ENCODE results near the gene OPA3.

DNA sequence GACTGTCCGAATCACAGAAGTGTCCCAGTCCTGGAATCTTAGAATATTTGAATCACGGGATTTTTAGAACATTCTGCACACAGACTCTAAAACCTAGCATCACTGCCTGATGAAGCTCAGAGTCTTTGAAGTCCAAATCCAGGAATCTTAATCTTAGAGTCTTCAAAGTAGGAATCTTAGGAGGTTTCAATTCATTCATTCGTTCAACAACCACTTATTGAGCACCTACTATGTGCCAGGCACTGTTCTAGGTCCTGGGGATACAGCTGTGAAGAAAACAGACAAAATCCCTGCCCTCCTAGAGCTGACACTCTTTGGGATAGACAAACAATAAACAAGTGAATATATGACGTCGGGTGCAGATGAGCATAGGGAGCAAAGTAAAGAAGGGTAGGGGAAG, 89.4 kb downstream of the OPA3 start:
- TF ChIP-seq, protein P1, sequence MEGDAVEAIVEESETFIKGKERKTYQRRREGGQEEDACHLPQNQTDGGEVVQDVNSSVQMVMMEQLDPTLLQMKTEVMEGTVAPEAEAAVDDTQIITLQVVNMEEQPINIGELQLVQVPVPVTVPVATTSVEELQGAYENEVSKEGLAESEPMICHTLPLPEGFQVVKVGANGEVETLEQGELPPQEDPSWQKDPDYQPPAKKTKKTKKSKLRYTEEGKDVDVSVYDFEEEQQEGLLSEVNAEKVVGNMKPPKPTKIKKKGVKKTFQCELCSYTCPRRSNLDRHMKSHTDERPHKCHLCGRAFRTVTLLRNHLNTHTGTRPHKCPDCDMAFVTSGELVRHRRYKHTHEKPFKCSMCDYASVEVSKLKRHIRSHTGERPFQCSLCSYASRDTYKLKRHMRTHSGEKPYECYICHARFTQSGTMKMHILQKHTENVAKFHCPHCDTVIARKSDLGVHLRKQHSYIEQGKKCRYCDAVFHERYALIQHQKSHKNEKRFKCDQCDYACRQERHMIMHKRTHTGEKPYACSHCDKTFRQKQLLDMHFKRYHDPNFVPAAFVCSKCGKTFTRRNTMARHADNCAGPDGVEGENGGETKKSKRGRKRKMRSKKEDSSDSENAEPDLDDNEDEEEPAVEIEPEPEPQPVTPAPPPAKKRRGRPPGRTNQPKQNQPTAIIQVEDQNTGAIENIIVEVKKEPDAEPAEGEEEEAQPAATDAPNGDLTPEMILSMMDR (IDR thresholded peaks at IDR 0.05), result no peak
- no peak for TF ChIP-seq POLR2AphosphoS5 (IDR thresholded peaks at IDR 0.05)
- TF ChIP-seq POLR2A (IDR thresholded peaks at IDR 0.05), result no peak
- TF ChIP-seq EP300 (IDR thresholded peaks at IDR 0.05), result no peak
